Measurements from ENCODE around the gene TTC39C.
"Not testable (repeated sequence)": the region's sequence is repeated elsewhere in the genome, so short reads cannot be mapped to it uniquely, and the experiment has no call there.

TTC39C gene

GRCh38 chr18:24043403-24043802, 28.8 kb downstream of the TTC39C start:
- no peak for FAIRE-seq
- DNase-seq (ENCODE audit: extremely low spot score, insufficient read length, low read depth) = no peak

GRCh38 chr18:24048261-24048660, 33.7 kb downstream of the TTC39C start:
- DNase-seq (ENCODE audit: extremely low spot score, insufficient read length, low read depth) = no peak
- no peak for FAIRE-seq

- no peak for FAIRE-seq
- DNase-seq (ENCODE audit: extremely low spot score, insufficient read length, low read depth) = no peak
These were observed 34.6 kb downstream of the TTC39C start for GRCh38 chr18:24049142-24049541.

- no peak for DNase-seq (ENCODE audit: extremely low spot score, insufficient read length, low read depth)
- FAIRE-seq = peak; percentile 78
These were observed 36.7 kb downstream of the TTC39C start for GRCh38 chr18:24051031-24051947.

GRCh38 chr18:24052053-24052452, 37.5 kb downstream of the TTC39C start:
- DNase-seq (ENCODE audit: extremely low spot score, insufficient read length, low read depth) (no peak), FAIRE-seq (no peak)

GRCh38 chr18:24053211-24053610, 38.7 kb downstream of the TTC39C start:
- DNase-seq (ENCODE audit: extremely low spot score, insufficient read length, low read depth) = no peak
- no peak for FAIRE-seq

GRCh38 chr18:24054130-24054529, 39.6 kb downstream of the TTC39C start:
- FAIRE-seq (no peak), DNase-seq (ENCODE audit: extremely low spot score, insufficient read length, low read depth) (no peak)

GRCh38 chr18:24055009-24055804, 40.7 kb downstream of the TTC39C start:
- no peak for DNase-seq (ENCODE audit: extremely low spot score, insufficient read length, low read depth)
- peak; percentile 72 for FAIRE-seq

- FAIRE-seq = no peak
- DNase-seq (ENCODE audit: extremely low spot score, insufficient read length, low read depth) = no peak
These were observed 41.3 kb downstream of the TTC39C start for GRCh38 chr18:24055878-24056277.

GRCh38 chr18:24056506-24056905, 42.0 kb downstream of the TTC39C start:
- FAIRE-seq = no peak
- no peak for DNase-seq (ENCODE audit: extremely low spot score, insufficient read length, low read depth)

- FAIRE-seq (no peak), DNase-seq (ENCODE audit: extremely low spot score, insufficient read length, low read depth) (no peak)
These were observed 43.2 kb downstream of the TTC39C start for GRCh38 chr18:24057804-24058203.

GRCh38 chr18:24059385-24059784, 44.8 kb downstream of the TTC39C start:
- not testable (repeated sequence) for FAIRE-seq; DNase-seq (ENCODE audit: extremely low spot score, insufficient read length, low read depth)

- no peak for DNase-seq (ENCODE audit: extremely low spot score, insufficient read length, low read depth)
- no peak for FAIRE-seq
These were observed 46.1 kb downstream of the TTC39C start for GRCh38 chr18:24060644-24061043.

- DNase-seq (ENCODE audit: extremely low spot score, insufficient read length, low read depth) (no peak), FAIRE-seq (no peak)
These were observed 48.7 kb downstream of the TTC39C start for GRCh38 chr18:24063121-24063731.

GRCh38 chr18:24064391-24065100, 50.0 kb downstream of the TTC39C start:
- FAIRE-seq (no peak), DNase-seq (ENCODE audit: extremely low spot score, insufficient read length, low read depth) (no peak)

GRCh38 chr18:24065906-24066305, 51.4 kb downstream of the TTC39C start:
- DNase-seq (ENCODE audit: extremely low spot score, insufficient read length, low read depth) (no peak), FAIRE-seq (no peak)

GRCh38 chr18:24068945-24069693, 54.6 kb downstream of the TTC39C start:
- DNase-seq (ENCODE audit: extremely low spot score, insufficient read length, low read depth) = no peak
- no peak for FAIRE-seq

- DNase-seq (ENCODE audit: extremely low spot score, insufficient read length, low read depth) (no peak), FAIRE-seq (no peak)
These were observed 56.5 kb downstream of the TTC39C start for GRCh38 chr18:24071029-24071428.

- FAIRE-seq (no peak), DNase-seq (ENCODE audit: extremely low spot score, insufficient read length, low read depth) (no peak)
These were observed 57.2 kb downstream of the TTC39C start for GRCh38 chr18:24071779-24072178.

Data from GM18507 (cell line).